Measurements from ENCODE around the gene ZNF221.
"Not testable (repeated sequence)": the region's sequence is repeated elsewhere in the genome, so short reads cannot be mapped to it uniquely, and the experiment has no call there.

Gene ZNF221

DNA sequence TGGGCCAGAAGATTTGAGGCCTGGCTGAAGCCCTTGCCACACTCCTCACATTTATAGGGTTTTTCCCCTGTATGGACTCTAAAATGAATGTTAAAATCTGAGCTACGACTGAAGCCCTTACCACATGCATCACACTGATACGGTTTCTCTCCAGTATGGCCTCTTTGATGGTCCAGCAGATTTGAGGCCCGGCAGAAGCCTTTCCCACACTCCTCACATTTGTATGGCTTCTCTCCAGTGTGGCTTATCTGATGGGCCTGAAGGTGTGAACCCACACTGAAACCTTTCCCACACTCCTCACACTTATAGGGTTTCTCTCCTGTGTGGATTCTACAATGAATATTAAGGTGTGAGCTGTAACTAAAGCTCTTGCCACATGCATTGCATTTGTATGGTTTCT lies 37.0 kb upstream of the ZNF221 start:
- FAIRE-seq, result no peak
- no peak for TF ChIP-seq POU2F2 (IDR thresholded peaks at IDR 0.05; ENCODE audit: low read depth, low read length)
- no peak for TF ChIP-seq TAF1 (IDR thresholded peaks at IDR 0.05; ENCODE audit: low read depth, low read length)
- no peak for TF ChIP-seq PAX5 (IDR thresholded peaks at IDR 0.05; ENCODE audit: insufficient read depth, low read length, severe bottlenecking)
- no peak for TF ChIP-seq POLR2A (IDR thresholded peaks at IDR 0.05; ENCODE audit: low read depth, low read length)
- no peak for TF ChIP-seq POLR2AphosphoS5 (IDR thresholded peaks at IDR 0.05; ENCODE audit: low read depth, low read length)
- TF ChIP-seq SPI1 (IDR thresholded peaks at IDR 0.05; ENCODE audit: low read depth, low read length), result no peak
- DNase-seq (ENCODE audit: insufficient read length, low spot score), result no peak

DNA sequence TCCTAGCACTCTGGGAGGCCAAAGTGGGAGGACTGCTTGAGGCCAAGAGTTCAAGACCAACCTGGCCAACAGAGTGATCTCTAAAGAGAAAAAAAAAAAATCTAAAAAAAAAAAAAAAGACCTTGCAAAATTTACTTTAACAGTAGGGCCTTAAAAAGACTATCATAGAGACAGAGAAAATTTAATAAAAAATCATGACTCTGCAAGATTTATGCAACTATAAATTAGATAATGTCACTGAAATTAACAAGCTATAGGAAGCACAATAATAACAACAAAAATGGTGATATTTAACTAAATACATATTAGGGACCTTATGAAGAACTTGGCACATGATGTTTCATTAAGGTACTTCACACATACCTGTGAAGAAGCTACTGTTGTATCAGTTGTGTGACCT lies 27.2 kb upstream of the ZNF221 start:
- no peak for FAIRE-seq
- TF ChIP-seq POLR2A (IDR thresholded peaks at IDR 0.05; ENCODE audit: low read depth, low read length), result no peak
- TF ChIP-seq SPI1 (IDR thresholded peaks at IDR 0.05; ENCODE audit: low read depth, low read length), result no peak
- no peak for TF ChIP-seq POLR2AphosphoS5 (IDR thresholded peaks at IDR 0.05; ENCODE audit: low read depth, low read length)
- no peak for TF ChIP-seq TAF1 (IDR thresholded peaks at IDR 0.05; ENCODE audit: low read depth, low read length)
- TF ChIP-seq PAX5 (IDR thresholded peaks at IDR 0.05; ENCODE audit: insufficient read depth, low read length, severe bottlenecking), result no peak
- no peak for TF ChIP-seq POU2F2 (IDR thresholded peaks at IDR 0.05; ENCODE audit: low read depth, low read length)
- DNase-seq (ENCODE audit: insufficient read length, low spot score), result no peak

DNA sequence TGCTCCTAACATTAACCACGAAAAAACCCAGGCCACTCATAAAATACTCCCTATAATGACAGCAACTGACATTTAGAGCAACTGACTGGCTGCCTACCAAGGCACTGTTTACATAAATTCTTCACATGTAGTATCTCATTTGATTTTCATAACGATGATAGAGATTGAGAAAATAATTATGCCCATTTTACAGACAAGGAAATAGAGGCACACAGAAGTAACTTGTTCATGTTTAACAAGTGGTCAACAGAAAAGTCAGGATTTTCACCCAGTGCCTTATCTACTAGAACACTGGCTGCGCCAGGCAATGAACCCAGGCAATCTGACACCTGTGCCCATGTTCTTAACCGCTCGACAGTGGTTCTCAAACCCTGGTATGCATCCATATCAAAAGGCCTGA lies 22.2 kb upstream of the ZNF221 start:
- TF ChIP-seq SPI1 (IDR thresholded peaks at IDR 0.05; ENCODE audit: low read depth, low read length) (no peak), PAX5 (IDR thresholded peaks at IDR 0.05; ENCODE audit: insufficient read depth, low read length, severe bottlenecking) (no peak), POLR2A (IDR thresholded peaks at IDR 0.05; ENCODE audit: low read depth, low read length) (no peak), TAF1 (IDR thresholded peaks at IDR 0.05; ENCODE audit: low read depth, low read length) (no peak), POU2F2 (IDR thresholded peaks at IDR 0.05; ENCODE audit: low read depth, low read length) (no peak), POLR2AphosphoS5 (IDR thresholded peaks at IDR 0.05; ENCODE audit: low read depth, low read length) (no peak)
- FAIRE-seq, result no peak
- DNase-seq (ENCODE audit: insufficient read length, low spot score), result no peak

DNA sequence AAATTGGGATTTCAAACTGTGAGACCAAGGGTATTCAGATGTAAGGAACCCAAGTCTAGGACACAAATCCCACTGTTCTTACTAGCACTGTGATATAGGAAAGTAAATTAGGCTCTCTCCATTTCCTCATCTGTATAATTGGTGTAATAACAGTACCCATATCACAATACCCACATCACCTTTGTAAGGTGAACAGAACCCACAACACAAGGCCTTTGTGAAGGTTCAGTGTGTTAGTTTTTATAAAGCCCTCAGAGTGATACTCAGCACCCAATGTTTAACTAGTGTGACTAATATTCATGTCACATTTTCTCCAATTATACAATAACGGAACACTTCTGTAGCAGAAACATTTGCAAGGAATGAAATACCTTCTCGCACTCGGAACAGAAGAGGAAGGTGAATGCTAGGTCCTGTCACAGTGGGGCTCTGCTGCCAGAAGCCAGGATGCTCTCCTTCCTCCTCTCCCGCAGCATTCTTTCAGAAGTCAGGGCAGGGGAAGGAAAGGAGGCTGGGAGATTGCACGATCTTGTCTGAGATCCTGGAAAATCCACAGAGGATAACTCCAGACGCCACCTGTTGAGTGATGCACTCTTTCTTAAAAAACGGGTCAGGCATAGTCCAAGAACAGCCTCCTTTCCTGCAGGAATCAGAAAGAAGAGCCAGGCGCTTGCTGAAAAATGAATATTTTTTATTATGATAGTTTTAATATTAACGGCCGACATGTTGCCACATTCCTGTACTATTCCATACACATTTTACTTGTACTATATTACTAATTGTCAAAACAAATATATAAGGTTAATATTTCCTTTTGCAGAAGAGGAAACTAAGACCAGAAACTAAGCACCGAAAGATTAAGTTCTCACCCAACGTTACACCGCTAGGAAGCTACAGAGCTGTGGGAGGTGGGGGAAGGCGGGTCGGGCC lies 16.7 kb upstream of the ZNF221 start:
- no peak for TF ChIP-seq PAX5 (IDR thresholded peaks at IDR 0.05; ENCODE audit: insufficient read depth, low read length, severe bottlenecking)
- FAIRE-seq (peak; percentile 16), DNase-seq (ENCODE audit: insufficient read length, low spot score) (no peak)

DNA sequence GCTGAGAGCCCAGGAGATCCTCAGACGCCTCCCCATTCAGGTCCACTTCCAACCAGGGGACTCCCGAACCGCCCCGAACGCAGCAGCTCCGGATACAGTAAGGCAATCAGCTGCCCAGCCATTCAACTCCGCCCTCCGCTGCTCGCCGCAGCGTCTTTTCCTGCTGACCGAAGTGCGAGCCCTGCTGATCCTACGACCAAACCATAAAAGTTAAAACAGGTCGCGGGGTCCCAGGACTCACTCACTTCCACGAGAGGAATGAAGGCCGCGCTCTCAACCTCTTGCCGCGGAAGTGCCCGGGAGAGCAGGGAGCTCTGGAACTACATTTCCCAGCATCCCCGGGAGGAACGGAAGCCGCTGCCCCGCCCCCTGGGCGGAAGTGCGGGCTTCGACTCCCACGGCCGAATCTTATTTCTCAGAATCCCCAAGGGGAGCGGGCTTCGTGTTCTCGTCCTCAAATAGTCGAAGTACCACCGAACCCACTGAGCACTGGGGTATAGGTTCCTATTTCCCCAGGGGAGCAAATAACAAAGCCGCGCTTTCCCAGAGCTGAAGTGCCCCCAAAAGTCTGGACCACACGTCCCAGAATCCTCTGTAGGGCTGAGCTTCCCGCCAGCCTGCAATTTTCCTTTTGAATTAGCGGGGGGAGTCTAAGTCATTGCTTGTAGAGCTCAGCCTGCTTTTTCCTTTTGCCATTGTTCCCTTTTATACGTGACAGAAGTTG lies 15.9 kb upstream of the ZNF221 start, which contains the start of gene ZNF45:
Gene ZNF45, minus strand, starts transcription at position 298 of the 724 bp plus-strand sequence. CDS start 13,097 bp downstream, outside the sequence.
- DNase-seq (ENCODE audit: insufficient read length, low spot score) (peak; percentile 74), FAIRE-seq (peak; percentile 96)
- TF ChIP-seq POU2F2 (IDR thresholded peaks at IDR 0.05; ENCODE audit: low read depth, low read length), result no peak
- peak; percentile 47; the same call in 1 of the 2 replicates for TF ChIP-seq TAF1 (IDR thresholded peaks at IDR 0.05; ENCODE audit: low read depth, low read length)
- TF ChIP-seq SPI1 (IDR thresholded peaks at IDR 0.05; ENCODE audit: low read depth, low read length), result peak; percentile 83
- peak; percentile 63; the same call in 1 of the 2 replicates for TF ChIP-seq POLR2A (IDR thresholded peaks at IDR 0.05; ENCODE audit: low read depth, low read length)
- peak; percentile 51 for TF ChIP-seq POLR2AphosphoS5 (IDR thresholded peaks at IDR 0.05; ENCODE audit: low read depth, low read length)
- no peak for TF ChIP-seq PAX5 (IDR thresholded peaks at IDR 0.05; ENCODE audit: insufficient read depth, low read length, severe bottlenecking)

DNA sequence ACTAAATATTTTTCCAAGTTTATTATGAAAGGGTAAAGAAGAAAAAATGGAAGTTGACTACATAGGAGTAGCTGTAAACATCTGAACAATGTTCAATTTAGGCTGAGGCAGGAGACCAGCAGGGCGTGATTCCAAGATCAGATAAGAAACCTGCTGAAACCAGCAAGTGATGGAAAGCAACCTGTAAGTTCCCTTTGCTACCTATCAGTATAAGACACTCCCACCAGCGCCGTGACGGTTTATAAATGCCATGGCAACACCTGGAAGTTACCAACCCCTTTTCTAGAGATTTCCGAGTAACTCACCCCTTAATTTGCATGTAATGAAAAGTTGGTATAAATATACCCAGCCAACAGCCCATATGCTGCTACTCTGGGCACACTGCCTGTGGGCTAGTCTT lies 14.8 kb upstream of the ZNF221 start:
- TF ChIP-seq PAX5 (IDR thresholded peaks at IDR 0.05; ENCODE audit: insufficient read depth, low read length, severe bottlenecking), result no peak
- TF ChIP-seq POLR2A (IDR thresholded peaks at IDR 0.05; ENCODE audit: low read depth, low read length), result no peak
- TF ChIP-seq POU2F2 (IDR thresholded peaks at IDR 0.05; ENCODE audit: low read depth, low read length), result no peak
- FAIRE-seq, result no peak
- no peak for DNase-seq (ENCODE audit: insufficient read length, low spot score)

DNA sequence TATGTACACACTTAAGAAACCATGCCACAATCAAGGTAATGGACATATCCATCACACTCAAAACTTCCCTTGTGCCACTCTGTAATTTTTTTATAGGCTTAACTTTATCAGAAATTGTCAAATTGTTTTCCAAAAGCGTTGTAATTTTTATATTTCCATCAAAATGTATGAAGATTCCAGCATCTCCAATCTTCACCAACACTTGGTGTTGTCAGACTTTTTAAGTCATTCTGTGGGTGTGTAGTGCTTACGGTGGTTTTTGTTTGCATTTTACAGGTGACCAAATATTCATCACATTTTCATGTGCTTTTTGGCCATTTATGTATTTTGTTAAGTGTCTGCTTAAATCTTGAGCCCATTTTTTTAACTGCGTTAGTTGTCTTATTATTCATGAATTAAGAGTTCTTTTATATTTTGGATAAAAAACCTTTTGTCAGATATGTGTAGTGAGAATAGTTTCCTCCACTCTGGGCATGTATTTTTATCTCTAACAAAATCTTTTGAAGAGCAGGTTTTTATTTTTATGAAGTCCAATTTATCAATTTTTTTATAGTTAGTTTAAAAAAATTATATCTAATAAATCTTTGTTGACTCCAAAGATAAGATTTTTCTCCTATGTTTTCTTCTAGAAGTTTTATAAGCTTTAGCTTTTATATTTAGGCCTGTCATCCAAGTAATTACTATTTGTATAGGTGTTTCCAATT lies 11.3 kb upstream of the ZNF221 start:
- no peak for DNase-seq (ENCODE audit: insufficient read length, low spot score)
- no peak for FAIRE-seq
- TF ChIP-seq SPI1 (IDR thresholded peaks at IDR 0.05; ENCODE audit: low read depth, low read length) (no peak), POU2F2 (IDR thresholded peaks at IDR 0.05; ENCODE audit: low read depth, low read length) (no peak), POLR2A (IDR thresholded peaks at IDR 0.05; ENCODE audit: low read depth, low read length) (no peak), TAF1 (IDR thresholded peaks at IDR 0.05; ENCODE audit: low read depth, low read length) (no peak), POLR2AphosphoS5 (IDR thresholded peaks at IDR 0.05; ENCODE audit: low read depth, low read length) (no peak), PAX5 (IDR thresholded peaks at IDR 0.05; ENCODE audit: insufficient read depth, low read length, severe bottlenecking) (no peak)

DNA sequence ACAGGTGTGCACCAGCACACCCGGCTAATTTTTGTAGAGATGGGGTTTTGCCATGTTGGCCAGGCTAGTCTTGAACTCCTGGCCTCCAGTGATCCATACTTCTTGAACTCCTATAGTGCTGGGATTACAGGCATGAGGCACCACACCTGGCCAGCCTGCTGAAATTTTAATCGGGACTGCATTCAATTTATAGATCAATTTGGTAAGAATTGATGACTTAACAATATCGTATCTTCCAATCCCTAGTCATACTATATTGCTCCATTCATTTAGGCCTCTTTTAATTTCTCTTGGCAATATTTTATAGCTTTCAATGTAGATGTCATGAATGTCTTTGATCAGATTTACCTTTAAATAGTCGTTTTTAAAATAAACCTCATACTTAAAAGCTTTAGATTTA lies 10.3 kb upstream of the ZNF221 start:
- no peak for DNase-seq (ENCODE audit: insufficient read length, low spot score)
- TF ChIP-seq POLR2A (IDR thresholded peaks at IDR 0.05; ENCODE audit: low read depth, low read length), result no peak
- no peak for TF ChIP-seq TAF1 (IDR thresholded peaks at IDR 0.05; ENCODE audit: low read depth, low read length)
- no peak for TF ChIP-seq SPI1 (IDR thresholded peaks at IDR 0.05; ENCODE audit: low read depth, low read length)
- TF ChIP-seq PAX5 (IDR thresholded peaks at IDR 0.05; ENCODE audit: insufficient read depth, low read length, severe bottlenecking), result no peak
- no peak for TF ChIP-seq POLR2AphosphoS5 (IDR thresholded peaks at IDR 0.05; ENCODE audit: low read depth, low read length)
- TF ChIP-seq POU2F2 (IDR thresholded peaks at IDR 0.05; ENCODE audit: low read depth, low read length), result no peak
- FAIRE-seq, result no peak

DNA sequence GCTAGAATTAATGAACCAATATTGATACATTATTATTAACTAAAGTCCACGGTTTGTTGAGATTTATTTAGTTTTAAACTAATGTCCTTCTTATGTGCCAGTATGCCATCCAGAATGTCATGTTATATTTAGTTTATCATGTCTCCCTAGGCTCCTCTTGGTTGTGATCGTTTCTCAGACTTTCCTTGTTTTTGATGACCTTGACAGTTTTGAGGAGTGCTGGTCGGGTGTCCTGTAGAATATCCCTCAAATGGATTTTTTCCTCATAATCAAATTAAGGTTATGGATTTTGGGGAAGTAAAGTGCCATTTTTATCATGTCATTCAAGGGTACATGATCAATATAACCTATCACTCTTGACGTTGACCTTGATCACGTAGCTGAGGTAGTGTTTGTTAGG lies 9.8 kb upstream of the ZNF221 start:
- FAIRE-seq (no peak), DNase-seq (ENCODE audit: insufficient read length, low spot score) (no peak)
- no peak for TF ChIP-seq PAX5 (IDR thresholded peaks at IDR 0.05; ENCODE audit: insufficient read depth, low read length, severe bottlenecking)
- no peak for TF ChIP-seq TAF1 (IDR thresholded peaks at IDR 0.05; ENCODE audit: low read depth, low read length)
- no peak for TF ChIP-seq POU2F2 (IDR thresholded peaks at IDR 0.05; ENCODE audit: low read depth, low read length)
- no peak for TF ChIP-seq POLR2A (IDR thresholded peaks at IDR 0.05; ENCODE audit: low read depth, low read length)
- TF ChIP-seq SPI1 (IDR thresholded peaks at IDR 0.05; ENCODE audit: low read depth, low read length), result no peak
- TF ChIP-seq POLR2AphosphoS5 (IDR thresholded peaks at IDR 0.05; ENCODE audit: low read depth, low read length), result no peak

DNA sequence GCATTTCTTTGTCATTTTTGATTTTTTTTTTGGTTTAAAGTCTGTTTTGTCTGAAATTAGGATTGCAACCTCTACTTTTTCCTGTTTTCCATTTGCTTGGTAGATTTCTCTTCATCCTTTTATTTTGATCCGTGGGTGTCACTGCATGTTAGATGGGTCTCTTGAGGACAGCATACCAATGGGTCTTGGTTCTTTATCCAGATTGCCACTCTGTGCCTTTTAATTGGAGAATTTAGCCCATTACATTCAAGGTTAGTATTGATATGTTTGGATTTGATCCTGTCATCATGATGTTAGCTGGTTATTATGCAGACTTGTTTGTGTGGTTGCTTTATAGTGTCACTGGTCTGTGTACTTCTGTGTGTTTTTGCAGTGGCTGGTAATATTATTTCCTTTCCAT lies 3.6 kb upstream of the ZNF221 start:
- not testable (repeated sequence) for DNase-seq (ENCODE audit: insufficient read length, low spot score); FAIRE-seq

DNA sequence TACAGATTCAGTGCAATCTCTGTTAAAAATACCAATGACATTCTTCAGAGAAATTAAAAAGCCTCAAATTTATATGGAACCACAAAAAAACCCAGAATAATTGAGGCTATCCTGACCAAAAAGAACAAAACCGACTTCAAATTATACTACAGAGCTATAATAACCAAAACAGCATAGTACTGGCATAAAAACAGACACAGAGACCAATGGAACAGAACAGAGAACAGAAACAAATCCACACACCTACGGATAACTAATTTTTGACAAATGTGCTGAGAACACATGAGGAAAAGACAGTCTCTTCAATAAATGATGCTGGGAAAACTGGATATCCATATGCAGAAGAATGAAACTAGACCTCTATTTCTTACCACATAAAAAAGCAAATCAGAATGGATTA lies 1.2 kb upstream of the ZNF221 start:
- FAIRE-seq, result not testable (repeated sequence)

More for the DNA sequence above, 1.2 kb upstream of the ZNF221 start:
- not testable (repeated sequence) for DNase-seq (ENCODE audit: insufficient read length, low spot score)
